ELR (cell line): ENCODE results near the gene SELENBP1.
"Not testable (repeated sequence)": the region's sequence is repeated elsewhere in the genome, so short reads cannot be mapped to it uniquely, and the experiment has no call there.

Source experiments
- DNase-seq: peaks from one replicate; pipeline ENCODE4 v3.0.0-alpha.2; 2015; ENCODE audit warnings: low read depth

SELENBP1 gene

GRCh38 chr1:151377150-151377884, 4.8 kb upstream of the SELENBP1 start:
- DNase-seq = no peak

GRCh38 chr1:151373196-151373595, 691 bp upstream of the SELENBP1 start:
- DNase-seq = no peak

GRCh38 chr1:151371370-151372057, 991 bp downstream of the SELENBP1 start:
- DNase-seq = peak; percentile 8

- DNase-seq = no peak
Measured at GRCh38 chr1:151370211-151370911, 2.1 kb downstream of the SELENBP1 start.

GRCh38 chr1:151369621-151370048, 2.9 kb downstream of the SELENBP1 start:
- DNase-seq = no peak

GRCh38 chr1:151369302-151369610, 3.2 kb downstream of the SELENBP1 start:
- DNase-seq = no peak

GRCh38 chr1:151368393-151369301, 3.9 kb downstream of the SELENBP1 start:
- no peak for DNase-seq

- DNase-seq = no peak
Measured at GRCh38 chr1:151367658-151368392, 4.7 kb downstream of the SELENBP1 start.

GRCh38 chr1:151364996-151365395, 7.5 kb downstream of the SELENBP1 start:
- DNase-seq = no peak

GRCh38 chr1:151362308-151363155, 10.0 kb downstream of the SELENBP1 start:
- no peak for DNase-seq

GRCh38 chr1:151361883-151362282, 10.6 kb downstream of the SELENBP1 start:
- no peak for DNase-seq

- DNase-seq = no peak
Measured at GRCh38 chr1:151356696-151357095, 15.8 kb downstream of the SELENBP1 start.

- peak; percentile 37 for DNase-seq
Measured at GRCh38 chr1:151352021-151352718, 20.3 kb downstream of the SELENBP1 start.

- not testable (repeated sequence) for DNase-seq
Measured at GRCh38 chr1:151350323-151350722, 22.2 kb downstream of the SELENBP1 start.

- peak; percentile 36 for DNase-seq
Measured at GRCh38 chr1:151347523-151348246, 24.8 kb downstream of the SELENBP1 start.

GRCh38 chr1:151346769-151347522, 25.6 kb downstream of the SELENBP1 start, which contains the start of gene RFX5:
Gene RFX5 (minus strand): TSS chr1:151347252. CDS start chr1:151346320, 932 bp downstream.
- DNase-seq = peak; percentile 98

- no peak for DNase-seq
Measured at GRCh38 chr1:151346082-151346768, 26.3 kb downstream of the SELENBP1 start.

GRCh38 chr1:151344291-151344690, 28.2 kb downstream of the SELENBP1 start:
- DNase-seq = no peak
